Stimulated activated CD4-positive, alpha-beta T cell treated with anti-CD3 and anti-CD28 coated beads, Interleukin-4, amount 100 ng/mL, for 1 hour (primary cell): Measurements from ENCODE around the gene ZMYND10.

Source experiments
- DNase-seq: peaks from one replicate; pipeline ENCODE4 v3.0.0-alpha.2; 2020

ZMYND10 gene

DNA sequence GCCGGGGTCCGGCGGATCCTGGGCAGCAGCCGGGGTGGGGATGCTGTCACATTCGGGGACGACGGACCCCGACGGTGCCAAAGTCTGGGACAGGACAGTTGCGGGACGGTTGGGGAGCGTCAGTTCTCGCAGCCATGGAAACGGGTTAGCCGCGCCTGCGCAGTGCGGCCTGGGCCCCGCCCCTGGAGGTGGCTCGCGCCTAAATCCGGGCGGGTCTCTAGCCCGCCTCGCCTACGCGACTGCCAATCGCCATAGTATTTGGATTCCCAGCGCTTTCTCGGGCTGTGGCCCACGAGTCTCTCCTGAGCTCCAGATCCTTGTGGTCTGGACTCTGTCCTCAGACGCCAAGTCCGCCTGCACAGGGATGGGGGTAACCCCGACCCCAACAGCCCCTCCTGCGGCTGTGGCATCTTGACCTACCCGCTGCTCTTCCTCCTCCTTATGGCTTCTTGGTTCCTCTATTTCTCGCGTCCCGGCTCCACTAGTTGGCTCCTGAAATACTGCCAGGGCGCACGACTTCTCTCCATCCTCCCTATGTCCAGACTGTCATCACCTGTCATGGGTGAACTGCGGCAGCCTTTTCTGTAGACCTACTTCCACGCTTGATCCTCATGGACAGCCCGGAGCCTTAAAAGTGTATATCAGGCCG, at the start of gene ZMYND10:
ZMYND10 (minus strand) TSS at position 147 of the 649 bp plus-strand sequence. CDS start 153 bp downstream, outside the sequence.
- DNase-seq, result peak; percentile 73

GRCh38 chr3:50393061-50393460, 47.5 kb upstream of the ZMYND10 start:
- no peak for DNase-seq

- DNase-seq, result no peak
These were observed 46.7 kb upstream of the ZMYND10 start for GRCh38 chr3:50392101-50392715.

- DNase-seq, result no peak
These were observed 45.1 kb upstream of the ZMYND10 start for GRCh38 chr3:50390508-50391224.

DNA sequence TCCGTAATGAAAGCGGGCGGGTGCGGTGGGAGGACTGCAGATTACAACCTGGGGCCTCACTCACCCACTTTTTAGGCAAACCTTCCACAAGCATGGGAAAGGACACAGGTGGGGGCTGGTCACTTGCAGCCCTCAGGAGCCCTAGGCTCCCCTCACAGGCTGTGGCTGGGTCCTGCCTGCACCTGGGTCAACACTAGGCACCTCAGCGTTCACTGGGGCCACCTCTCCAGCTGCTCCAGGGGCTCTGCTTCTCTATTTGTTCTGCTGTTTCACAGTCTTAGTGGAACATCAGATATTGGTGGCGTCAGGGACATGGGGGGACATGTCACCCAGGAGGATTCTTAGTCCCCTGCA, 43.9 kb upstream of the ZMYND10 start:
- no peak for DNase-seq

DNA sequence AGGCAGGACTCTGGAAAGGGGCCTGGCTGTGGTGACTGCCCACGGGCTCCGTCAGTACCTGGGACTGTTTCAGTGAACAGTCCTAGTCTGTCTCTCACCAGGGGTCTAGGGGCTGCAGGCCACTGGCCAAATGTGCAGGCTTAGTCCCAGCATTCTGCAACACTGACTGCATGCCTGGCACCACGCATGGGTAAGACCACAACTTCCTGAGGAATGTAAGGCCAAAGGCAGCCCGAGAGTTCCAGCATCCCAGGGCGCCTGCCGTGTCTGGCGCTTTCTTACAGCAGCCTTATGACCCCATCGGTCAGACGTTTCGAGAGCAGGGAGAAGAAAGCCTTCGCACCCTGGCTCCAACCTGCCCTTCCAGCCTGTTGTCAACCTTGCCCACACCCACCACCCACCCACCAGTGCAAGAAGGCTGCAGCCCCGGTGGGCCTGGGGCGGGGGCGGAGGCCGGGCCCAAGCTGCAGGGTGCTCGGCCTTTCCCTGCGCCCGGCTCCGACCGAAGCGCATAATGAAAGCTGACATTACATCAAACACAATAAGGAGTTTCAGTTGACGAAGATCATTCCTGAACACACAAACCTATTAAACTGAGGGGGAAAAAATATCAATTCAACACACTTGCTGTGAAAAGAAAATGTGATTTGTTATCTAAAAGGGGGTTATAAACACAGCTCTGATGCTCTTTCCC, 43.3 kb upstream of the ZMYND10 start:
- DNase-seq, result no peak

GRCh38 chr3:50388016-50388719, 42.6 kb upstream of the ZMYND10 start:
- no peak for DNase-seq

DNA sequence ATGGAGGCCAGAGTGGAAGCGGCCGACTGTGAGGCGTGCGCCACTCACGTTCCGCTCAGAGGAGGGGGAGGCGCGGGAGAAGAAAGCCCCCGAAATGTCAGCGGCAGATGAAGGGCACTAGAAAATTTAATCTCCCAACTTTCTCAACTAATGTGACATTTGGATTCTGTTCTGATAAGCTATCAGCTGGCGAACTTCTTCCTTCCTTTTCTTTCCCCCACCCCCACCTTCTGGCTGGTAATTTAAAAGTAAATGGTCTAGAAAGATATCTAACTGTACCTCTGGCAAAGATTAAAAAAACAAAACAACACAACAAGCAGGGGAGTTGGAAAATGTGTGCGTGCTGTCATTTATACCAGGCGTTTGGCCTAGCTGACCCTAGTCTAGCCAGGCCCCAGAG, 40.2 kb upstream of the ZMYND10 start:
- DNase-seq, result no peak

- no peak for DNase-seq
These were observed 38.2 kb upstream of the ZMYND10 start for GRCh38 chr3:50383750-50384149.

- no peak for DNase-seq
These were observed 37.2 kb upstream of the ZMYND10 start for GRCh38 chr3:50382722-50383121.

DNA sequence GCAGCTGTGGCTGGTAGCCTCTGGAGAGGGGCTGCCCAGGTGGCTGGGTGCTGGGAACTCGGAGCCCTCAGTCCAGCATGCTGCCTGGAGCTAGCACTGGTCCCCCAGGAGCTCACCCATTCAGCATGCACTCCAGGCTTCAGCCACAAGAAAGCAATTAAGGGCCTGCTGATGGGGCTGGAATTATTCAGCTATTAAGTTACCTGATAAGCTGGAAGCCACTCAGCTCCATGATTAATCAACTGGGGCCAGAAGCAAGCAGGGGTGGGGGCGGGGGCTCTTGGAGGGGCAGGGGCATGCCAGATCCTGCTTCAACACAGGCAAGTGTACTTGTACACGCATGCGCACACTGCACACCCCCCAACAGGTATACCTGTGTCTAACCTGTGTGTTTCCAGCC, 35.9 kb upstream of the ZMYND10 start:
- no peak for DNase-seq

DNA sequence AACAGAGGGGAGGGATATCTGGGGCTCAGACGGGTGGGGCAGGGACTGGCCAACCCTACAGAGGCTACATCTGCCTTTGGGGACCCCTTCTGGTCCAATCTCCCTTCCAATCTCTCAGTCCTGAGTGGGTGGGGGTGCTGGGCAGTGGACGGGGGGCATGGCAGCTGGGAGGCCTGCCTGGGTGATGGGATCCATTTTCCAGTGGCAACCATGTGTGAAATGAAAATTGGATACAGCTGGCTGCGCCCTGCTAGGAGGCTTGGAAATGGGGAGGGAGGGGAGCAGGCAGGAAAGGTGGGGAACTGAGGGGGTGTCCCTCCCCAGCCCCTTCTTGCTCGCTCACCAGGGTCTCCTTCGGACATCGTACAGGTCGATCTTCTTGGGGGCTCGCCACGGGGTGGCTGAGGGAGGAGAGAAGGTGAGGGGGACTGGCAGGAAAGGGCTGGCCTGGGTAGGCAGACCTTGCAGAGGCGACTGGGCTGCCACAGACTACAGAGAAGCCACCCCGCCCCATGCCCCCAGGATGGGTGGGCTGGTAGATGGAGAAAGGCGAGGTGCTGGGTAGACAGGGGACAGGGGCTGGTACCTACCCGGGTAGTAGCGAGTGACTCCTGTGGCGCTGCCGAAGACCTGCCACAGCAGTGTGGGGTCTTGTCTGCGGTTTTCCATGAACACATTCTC, 35.0 kb upstream of the ZMYND10 start:
- no peak for DNase-seq

- no peak for DNase-seq
These were observed 33.2 kb upstream of the ZMYND10 start for GRCh38 chr3:50378757-50379156.

DNA sequence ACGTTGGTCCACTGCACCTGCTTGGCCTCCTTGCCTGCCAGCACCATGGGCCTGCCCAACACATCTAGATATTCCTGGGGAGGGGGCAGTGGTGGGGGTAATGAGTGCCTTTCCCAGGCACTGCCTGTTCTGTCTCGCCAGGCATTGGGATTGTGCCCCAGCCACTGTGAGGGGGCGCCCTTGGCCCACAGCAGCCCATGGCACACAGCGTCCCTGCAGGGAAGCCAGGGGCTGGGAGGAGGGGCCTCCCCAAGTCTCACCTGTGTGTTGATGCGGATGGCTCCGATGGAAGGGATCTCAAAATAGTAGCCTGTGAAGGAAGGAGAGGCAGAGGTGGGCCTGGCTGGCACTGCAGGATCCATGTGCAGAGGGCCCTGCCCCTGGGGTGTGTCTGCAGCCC, 32.5 kb upstream of the ZMYND10 start:
- DNase-seq, result no peak

GRCh38 chr3:50375258-50375931, 29.9 kb upstream of the ZMYND10 start:
- DNase-seq, result no peak

- no peak for DNase-seq
These were observed 29.1 kb upstream of the ZMYND10 start for GRCh38 chr3:50374363-50375257.

- DNase-seq, result no peak
These were observed 27.9 kb upstream of the ZMYND10 start for GRCh38 chr3:50373146-50374051.

DNA sequence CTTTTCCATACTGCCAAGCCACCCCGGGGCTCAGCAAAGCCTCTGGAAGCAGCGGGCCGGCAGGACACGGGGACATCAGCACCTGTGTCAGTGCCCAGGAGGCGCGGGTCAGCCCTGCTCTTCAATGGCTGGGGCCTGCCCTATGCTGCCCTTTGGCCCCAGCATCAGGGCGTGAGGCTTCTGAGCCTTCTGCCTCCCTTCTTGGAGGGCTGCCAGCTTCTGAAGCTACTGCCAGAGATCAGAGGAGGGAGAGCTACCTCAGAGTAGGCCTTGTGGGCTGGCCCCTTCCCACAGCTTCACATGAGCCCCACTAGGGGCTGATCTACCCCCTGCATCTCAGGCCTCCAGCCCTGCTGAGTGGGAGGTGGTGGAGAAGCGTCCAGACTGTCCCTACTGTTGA, 26.8 kb upstream of the ZMYND10 start:
- DNase-seq, result no peak

DNA sequence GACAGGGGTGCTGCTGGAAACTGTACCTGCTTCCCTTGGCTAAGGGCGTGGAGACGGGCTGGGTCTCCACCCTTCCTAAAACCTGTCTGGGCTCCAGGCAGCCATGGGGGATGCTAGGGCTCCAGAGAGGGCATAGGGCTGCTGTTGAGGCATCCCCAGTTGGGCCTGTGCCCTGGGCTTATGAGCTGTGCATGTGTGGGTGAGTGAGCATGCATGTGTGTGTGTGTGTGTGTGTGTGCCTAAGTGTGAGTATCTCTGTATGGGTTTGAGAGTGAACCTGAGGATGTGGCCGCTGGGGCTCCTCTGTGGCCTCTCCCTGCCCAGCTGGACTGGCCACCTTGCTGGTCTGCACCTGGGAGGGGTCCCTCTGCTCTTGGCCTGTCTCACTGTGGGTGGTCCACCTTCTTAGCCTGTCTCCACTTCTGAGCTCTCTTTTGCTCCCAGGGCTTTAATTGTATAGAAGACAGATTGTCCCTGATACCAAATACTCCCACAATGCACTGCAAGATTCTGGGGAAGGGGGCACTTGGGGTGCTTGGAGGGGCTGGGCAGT, 25.7 kb upstream of the ZMYND10 start:
- no peak for DNase-seq
